B cell (primary cell): ENCODE results near the gene CSNK1A1.

Experiments used
- CTCF ChIP-seq: fragments of 200-600 bp; IDR thresholded peaks from one replicate; pipeline ENCODE4 v1.8.0; 2022; ENCODE audit warnings: antibody characterized with exemption, mild to moderate bottlenecking
- EZH2 ChIP-seq: IDR thresholded peaks from 2 replicates; pipeline ENCODE4 v1.6.1; 2012; ENCODE audit warnings: borderline replicate concordance, low read depth, mild to moderate bottlenecking, moderate library complexity, low read length; ENCODE audit not compliant: insufficient read depth, poor library complexity, severe bottlenecking

- TF ChIP-seq CTCF (no peak), EZH2 (no peak)
Measured at GRCh38 chr5:149475777-149476176, 75.5 kb downstream of the CSNK1A1 start.
